HG03460 (cell line): ENCODE measurements around the gene VTI1A.

Source experiments
- ATAC-seq: cut with Tn5 transposase; IDR thresholded peaks from one replicate; pipeline ENCODE4 v1.9.1; 2021; ENCODE audit not compliant: unreplicated experiment

The VTI1A gene

GRCh38 chr10:112775381-112775780 is 328.4 kb downstream of the VTI1A start:
- ATAC-seq = no peak

DNA sequence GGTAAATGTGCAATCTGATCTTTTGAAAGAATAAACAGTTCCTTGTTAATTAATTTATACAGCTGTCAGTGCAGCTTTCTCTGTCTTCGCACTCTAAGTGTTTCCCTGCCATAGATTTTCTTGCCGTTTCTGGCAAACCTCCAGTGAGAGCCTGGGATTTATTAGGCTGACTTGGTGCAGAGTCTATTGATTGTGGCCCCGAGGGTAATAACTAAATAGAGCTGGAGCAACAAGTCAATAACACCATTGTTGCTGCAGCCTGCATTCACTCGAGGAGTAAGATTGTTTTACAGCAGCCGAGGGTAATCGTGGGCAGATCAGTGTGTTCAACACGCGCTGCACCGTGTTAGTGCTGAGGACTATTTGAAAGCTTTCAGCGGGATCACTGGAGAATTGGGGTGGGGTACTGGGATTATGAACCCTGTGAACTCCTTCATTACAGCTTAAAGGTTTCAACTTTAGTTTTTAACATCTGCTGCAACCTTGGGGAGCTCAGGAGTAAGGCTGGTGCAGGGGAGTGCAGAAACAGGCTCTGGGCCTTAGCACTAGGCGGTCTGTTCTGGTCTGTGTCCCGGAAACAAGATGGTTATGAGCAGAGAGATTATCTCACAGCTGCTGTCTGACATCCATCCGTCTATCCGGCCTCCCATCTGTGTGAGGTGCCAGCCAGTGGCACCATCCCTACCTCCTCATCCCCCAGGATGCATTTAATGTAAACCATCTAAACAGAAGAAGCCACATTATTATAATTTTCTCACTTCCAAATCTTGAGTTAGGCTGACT is 329.1 kb downstream of the VTI1A start:
- ATAC-seq = no peak

DNA sequence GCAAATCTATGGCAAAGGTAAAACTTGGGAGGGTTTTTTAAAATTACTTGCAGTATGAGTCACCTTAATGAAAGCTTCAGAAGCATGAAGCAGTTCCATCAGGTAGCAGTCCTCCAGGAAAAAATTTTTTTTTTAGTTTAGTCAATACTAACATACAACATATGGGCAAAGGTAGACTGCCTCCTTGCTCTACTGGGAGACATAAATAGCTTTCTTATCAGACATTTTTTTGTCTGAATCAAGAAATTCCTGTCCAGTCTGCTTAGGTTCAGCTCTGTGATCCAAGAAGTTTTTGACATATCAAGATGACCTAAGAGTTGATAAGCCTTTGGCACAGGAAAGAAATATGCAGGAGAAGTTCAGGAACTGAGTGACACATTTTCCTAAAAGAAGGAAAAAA is 331.6 kb downstream of the VTI1A start:
- ATAC-seq = no peak

DNA sequence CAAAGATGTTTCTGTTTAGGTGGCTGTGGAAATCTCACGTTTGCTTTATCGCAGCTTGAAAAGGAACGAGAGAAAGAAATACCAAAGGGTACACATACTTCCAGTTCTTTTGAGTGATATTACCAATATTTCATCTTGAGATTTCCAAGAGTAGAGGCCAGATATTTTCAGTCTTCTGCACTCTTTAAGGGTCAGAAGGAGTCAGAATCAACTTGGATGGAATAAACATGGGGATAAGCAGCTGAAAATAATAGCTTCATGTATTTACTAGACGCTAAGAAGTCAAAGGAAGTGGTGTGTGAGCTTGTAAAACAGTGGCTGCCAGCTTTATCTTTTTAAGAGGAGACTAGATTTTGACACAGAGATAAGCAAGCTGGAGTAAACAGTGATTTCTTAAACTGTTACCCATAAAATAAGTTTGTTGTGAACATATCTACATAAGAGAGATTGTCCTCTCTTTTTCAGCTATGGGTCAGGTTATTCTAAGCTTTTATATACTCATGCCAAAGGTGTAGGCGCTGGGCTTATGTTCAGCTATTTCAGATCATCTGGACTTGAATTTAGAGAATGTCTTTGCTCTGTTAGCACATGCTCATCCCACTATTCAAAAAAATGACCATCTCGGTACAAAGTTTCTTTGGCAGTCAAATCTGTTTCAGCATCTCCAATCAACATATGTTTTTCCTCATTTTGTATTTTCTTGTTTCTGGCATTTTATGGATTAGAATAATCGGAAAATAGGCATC is 332.2 kb downstream of the VTI1A start:
- no peak for ATAC-seq

DNA sequence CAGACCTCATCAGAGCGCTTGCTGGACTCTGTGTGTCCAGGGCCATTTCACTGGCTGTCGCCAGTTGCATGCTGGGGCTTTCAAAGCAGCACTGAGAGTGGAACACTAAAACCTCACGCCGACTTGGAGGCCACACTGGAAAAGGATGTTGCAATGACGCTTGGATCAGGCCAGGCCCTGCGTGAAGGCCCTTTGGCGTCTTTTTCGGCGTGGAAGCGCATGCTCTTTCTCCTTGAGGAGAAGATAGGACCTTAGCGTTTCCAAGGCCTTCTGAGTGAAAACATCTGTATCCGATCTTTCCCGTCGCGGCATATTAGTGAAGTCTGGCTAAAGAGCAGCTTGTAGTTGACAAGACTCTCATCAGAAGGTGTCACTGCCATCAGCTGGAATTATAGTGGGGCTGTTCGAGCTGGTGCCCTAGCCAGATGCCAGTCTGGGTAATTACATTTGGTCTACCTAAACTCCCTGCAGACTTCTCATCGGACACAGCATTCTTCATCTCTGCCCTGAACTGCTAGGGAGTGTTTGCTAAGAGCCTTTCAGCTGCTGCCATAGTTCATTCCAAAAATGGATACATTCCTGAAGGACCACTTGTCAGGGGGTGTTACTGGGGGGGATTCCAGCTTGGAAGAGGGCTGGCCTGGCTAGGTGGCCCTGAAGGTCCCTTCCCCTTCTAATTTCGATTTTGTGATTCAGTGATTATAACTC is 335.3 kb downstream of the VTI1A start:
- no peak for ATAC-seq

DNA sequence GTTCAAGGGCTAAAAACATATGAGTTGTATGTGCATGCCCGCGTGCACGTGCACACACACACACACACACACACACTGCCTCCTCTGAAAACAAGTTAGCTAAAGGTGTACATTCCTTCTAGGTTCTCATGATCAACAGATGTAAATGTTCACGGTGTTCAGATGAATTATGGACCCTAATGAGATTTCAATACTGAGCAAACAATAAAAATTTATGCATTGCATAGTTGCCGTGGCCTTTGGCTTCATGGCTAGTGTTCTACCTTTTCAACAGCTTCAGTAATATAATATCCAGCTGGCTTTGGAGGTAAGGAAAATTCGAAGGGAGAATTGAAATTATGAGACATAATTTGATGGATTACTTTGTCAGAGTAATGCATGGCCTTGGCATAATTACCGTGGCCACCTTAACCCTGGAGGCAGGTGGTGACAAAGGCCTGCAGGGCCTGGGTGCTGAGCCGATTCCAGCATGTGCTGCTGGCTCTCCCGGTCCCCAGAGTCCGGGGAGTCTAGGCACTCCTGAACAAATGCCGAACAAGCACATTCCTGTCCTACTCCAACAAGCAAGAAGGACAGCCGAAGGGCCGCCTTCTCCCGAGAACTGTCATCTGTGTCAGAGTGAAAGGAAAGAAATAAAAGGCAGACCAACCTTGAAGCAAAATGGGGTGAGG is 336.5 kb downstream of the VTI1A start:
- no peak for ATAC-seq

DNA sequence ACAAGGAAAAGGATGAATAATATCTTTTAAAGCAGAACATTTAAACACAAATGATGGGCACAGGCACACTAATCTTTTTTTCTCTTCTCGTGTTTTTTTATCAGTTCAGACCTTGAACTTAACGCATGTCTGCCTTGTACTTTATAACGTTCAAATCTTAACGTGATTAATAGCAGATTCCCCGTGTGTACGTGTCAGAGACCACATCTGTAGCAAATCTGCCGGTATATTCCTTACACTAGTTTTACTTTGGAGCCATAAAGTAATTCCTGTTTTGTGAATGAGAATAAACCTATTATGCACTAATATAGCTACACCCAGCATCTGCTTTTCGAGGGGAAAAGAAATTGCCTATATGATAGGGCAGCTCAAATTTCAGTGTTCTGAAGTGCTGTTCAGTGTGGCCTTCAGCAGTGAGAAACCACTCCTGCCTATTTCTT is 337.0 kb downstream of the VTI1A start:
- no peak for ATAC-seq

- no peak for ATAC-seq
Measured at GRCh38 chr10:112785089-112785488, 338.1 kb downstream of the VTI1A start.

DNA sequence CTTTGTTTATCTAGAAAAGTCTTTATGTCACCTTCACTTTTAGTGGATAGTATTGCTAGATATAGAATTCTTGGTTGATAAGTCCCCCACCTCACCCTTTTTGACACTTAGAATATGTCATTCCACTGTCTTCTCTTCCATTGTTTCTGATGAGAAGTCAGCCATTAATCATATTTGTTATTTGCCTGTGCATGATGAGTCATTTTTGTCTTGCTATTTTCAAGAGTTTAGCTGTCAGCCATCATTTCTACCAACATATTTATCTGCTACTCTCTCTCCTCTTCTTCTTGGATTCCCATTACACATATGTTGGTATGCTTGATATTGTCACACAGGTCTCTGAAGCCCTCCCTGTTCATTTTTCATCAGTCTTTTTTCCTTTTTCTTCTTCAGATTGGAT is 342.2 kb downstream of the VTI1A start:
- no peak for ATAC-seq

- ATAC-seq = no peak
Measured at GRCh38 chr10:112790030-112790429, 343.0 kb downstream of the VTI1A start.

DNA sequence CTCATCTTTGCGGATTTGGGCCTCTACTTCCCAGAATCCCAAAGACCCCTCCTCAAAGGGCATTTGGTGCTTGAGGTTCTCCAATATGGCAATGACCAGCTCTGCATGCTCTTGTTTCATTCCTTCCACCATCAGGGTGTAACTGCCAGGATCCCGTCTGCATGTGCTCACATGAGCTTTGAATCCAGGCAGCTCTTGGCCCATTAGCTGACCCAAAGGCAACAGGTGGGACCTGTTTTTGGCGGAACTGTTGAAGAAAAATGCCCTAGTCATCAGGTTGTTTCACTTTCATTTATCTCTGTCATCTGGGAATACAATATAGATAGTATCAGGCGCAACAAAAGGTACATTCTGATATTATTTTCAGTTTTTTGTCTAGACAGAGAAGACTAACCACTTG is 343.9 kb downstream of the VTI1A start:
- no peak for ATAC-seq

- ATAC-seq = no peak
Measured at GRCh38 chr10:112791447-112791846, 344.4 kb downstream of the VTI1A start.

DNA sequence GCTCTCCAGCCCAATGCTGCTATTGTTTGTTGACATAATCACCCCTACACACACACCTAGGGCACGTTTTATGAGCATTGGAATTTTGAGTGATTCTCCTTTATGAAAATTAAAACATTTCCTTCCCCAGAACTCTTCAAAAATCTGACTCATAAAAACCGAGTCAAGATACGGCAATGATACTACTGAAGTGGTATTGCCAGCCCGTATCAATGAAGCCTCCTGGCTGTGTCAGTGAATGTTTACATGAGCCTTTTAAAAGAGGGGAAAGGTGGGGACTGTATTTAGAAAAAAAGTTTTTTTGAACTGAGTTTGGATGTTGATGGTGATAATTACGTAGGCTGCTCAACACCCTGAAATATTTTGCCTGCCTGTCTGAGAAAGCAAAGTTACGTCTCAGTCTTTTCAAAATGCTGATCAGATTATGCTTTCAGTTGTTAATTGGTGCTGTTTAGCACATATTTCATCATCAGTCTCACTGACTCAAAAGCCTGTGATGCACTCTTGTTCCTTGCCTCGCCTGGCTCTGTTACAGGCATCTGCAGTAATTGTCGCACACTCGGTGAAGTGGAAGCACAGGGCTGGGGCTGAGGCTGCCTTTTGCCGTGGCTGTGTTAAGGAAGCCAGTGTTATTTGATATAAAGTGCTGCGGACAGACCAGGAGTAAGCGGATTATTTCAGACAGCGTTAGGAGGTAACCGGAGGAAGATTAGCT is 345.6 kb downstream of the VTI1A start:
- no peak for ATAC-seq

GRCh38 chr10:112793202-112793921 is 346.3 kb downstream of the VTI1A start:
- no peak for ATAC-seq

DNA sequence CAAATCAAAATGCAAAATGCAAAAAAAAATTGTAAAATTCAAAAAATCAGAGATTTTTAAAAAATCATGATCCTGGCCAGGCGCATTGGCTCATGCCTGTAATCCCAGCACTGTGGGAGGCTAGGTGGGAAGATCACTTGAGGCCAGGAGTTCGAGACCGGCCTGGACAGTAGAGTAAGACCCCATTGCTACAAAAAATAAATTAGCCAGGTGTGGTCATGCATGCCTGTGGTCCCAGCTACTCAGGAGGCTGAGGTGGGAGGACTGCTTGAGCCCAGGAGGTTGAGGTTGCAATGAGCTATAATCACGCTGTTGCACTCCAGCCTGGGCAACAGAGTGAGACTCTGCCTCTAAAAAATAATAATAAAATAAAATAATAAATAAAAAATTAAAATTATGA is 347.2 kb downstream of the VTI1A start:
- ATAC-seq = no peak

GRCh38 chr10:112795067-112795466 is 348.1 kb downstream of the VTI1A start:
- no peak for ATAC-seq

GRCh38 chr10:112797197-112797596 is 350.2 kb downstream of the VTI1A start:
- no peak for ATAC-seq

DNA sequence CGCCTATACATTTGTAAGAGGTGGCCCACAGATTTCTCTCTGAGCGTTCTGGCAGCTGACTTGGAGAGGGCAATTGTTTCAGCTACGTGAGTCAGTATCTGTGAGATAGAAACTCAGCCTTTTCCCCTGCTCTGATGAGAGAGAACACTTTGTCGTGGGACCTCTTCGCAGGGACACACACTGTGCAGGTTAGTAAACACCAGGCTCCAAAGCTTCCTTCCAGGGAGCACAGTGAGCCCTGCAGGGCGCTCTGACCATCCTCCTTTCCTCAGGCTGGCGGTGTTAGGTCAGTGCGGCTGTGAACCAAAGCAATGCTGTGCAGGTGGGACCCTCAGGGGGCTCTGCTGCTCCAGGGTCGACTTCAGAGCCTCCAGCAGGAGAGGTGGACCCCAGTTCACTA is 350.8 kb downstream of the VTI1A start:
- ATAC-seq = no peak

DNA sequence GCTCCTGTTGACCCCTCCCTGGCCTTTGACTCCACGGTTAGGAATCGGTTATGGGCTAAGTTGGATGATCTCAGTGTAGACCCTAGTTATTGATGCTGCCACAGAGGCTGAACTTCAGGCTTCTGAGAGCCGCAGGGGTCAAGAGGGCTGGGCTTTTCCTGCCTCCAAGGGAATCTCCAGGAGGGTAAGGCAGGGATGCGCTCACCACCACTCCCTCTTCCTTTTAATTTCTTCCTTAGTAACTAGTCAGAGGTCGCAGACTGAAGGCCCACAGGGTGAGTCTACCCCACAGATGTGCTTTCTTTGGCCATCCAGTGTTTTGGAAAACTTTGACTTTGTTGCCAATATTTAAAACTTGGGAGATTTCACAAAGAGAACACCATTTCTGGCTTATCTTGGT is 352.0 kb downstream of the VTI1A start:
- no peak for ATAC-seq
